K562 (cell line): Measurements from ENCODE around the gene BAD. TPM values are rescaled to one million over a fixed set of nuclear protein-coding genes. Genes with fewer than 3 reads are reported as not detected.

ENCODE experiments used
- ARHGAP35 ChIP-seq: fragments of 450-650 bp; IDR thresholded peaks from 2 replicates; pipeline ENCODE4 v1.6.1; 2018; ENCODE audit not compliant: partially characterized antibody
- BRD9 ChIP-seq: fragments of 450-650 bp; IDR thresholded peaks from 2 replicates; pipeline ENCODE4 v1.6.1; 2018; ENCODE audit warnings: low read depth; ENCODE audit not compliant: partially characterized antibody
- CCAR2 ChIP-seq: fragments of 200-400 bp; formaldehyde crosslinking; IDR thresholded peaks from 2 replicates; pipeline ENCODE4 v1.6.1; 2017; ENCODE audit warnings: mild to moderate bottlenecking, low read depth, low read length
- FOXJ3 ChIP-seq: sonication (generic); formaldehyde crosslinking; IDR thresholded peaks from 2 replicates; pipeline ENCODE4 v1.4.0; 2020; ENCODE audit warnings: mild to moderate bottlenecking, missing genetic modification reagents
- FOXP1 ChIP-seq: sonication (generic); formaldehyde crosslinking; IDR thresholded peaks from 2 replicates; pipeline ENCODE4 v1.8.0; 2022; ENCODE audit warnings: mild to moderate bottlenecking, missing genetic modification reagents
- HDAC2 ChIP-seq: fragments of 450-650 bp; IDR thresholded peaks from 2 replicates; pipeline ENCODE4 v1.6.1; 2016; ENCODE audit warnings: mild to moderate bottlenecking
- KDM4B ChIP-seq, 2 experiments: fragments of 450-650 bp in 1 of 2; sonication (generic) in 1 of 2; IDR thresholded peaks; 2 replicates each; pipeline ENCODE4 v1.6.1; 2016 to 2017; ENCODE audit warnings: borderline replicate concordance in 2 of 2, antibody characterized with exemption in 1 of 2, low read depth in 1 of 2, mild to moderate bottlenecking in 1 of 2
- KLF6 ChIP-seq: fragments of 250-450 bp; sonication (Bioruptor Pico); IDR thresholded peaks from 2 replicates; pipeline ENCODE4 v1.4.0; 2020; ENCODE audit warnings: mild to moderate bottlenecking, moderate library complexity, borderline replicate concordance
- NCOA2 ChIP-seq, 2 experiments: fragments of 450-650 bp; IDR thresholded peaks; 2 replicates each; pipeline ENCODE4 v1.6.1; 2018; ENCODE audit warnings: mild to moderate bottlenecking in 2 of 2, moderate library complexity in 1 of 2; ENCODE audit not compliant: partially characterized antibody in 2 of 2
- NFE2 ChIP-seq: IDR thresholded peaks from 2 replicates; pipeline ENCODE4 v1.6.1; 2014; ENCODE audit warnings: antibody characterized with exemption, low read depth
- NRF1 ChIP-seq, 2 experiments: fragments of 450-650 bp; IDR thresholded peaks in 1 of 2; conservative IDR thresholded peaks in 1 of 2; 2 replicates each; pipeline ENCODE4 v1.6.1; 2014; ENCODE audit warnings: mild to moderate bottlenecking in 2 of 2
- POLR2B ChIP-seq: fragments of 450-650 bp; IDR thresholded peaks from 2 replicates; pipeline ENCODE4 v1.6.1; 2018; ENCODE audit warnings: low read depth; ENCODE audit not compliant: partially characterized antibody
- POU5F1 ChIP-seq: fragments of 150-350 bp; IDR thresholded peaks from 2 replicates; pipeline ENCODE4 v1.6.1; 2014; ENCODE audit warnings: borderline replicate concordance, low read length, low read depth, mild to moderate bottlenecking; ENCODE audit not compliant: partially characterized antibody
- SAP30 ChIP-seq: fragments of 200-600 bp; sonication (generic); IDR thresholded peaks from 2 replicates; pipeline ENCODE4 v1.6.1; 2012; ENCODE audit warnings: borderline replicate concordance, low read depth, mild to moderate bottlenecking, moderate library complexity, low read length, control low read depth, inconsistent platforms; ENCODE audit not compliant: insufficient read depth, poor library complexity, severe bottlenecking
- SIX5 ChIP-seq, 2 experiments: IDR thresholded peaks; 2 replicates each; pipeline ENCODE4 v1.6.1; 2011; ENCODE audit warnings: low read length in 2 of 2, borderline replicate concordance in 1 of 2, low read depth in 1 of 2, mild to moderate bottlenecking in 1 of 2, moderate library complexity in 1 of 2; ENCODE audit not compliant: insufficient read depth in 1 of 2
- ZNF384 ChIP-seq: IDR thresholded peaks from 2 replicates; pipeline ENCODE4 v1.6.1; 2012; ENCODE audit warnings: low read depth, low read length, improper control_type of control experiment
- ZNF445 ChIP-seq: fragments of 250-450 bp; sonication (Bioruptor Pico); IDR thresholded peaks from 2 replicates; pipeline ENCODE4 v1.4.0; 2020; ENCODE audit warnings: low read depth, mild to moderate bottlenecking, moderate library complexity
- ZNF507 ChIP-seq: conservative IDR thresholded peaks from 2 replicates; pipeline ENCODE4 v1.6.1; 2017; ENCODE audit warnings: missing genetic modification characterization, missing compliant biosample characterization
- polyA plus RNA-seq, 8 experiments: library from polyadenylated mRNA; depleted of rRNA in 4 of 8; stranded (reverse) in 5 of 8; unstranded in 3 of 8; fragments of >200 nt; fragmentation: Nextera tagmentation in 2 of 8; fragmentation: Illumina TruSeq in 1 of 8; extraction: Ambion mirVana in 2 of 8; extraction: Trizol in 1 of 8; gene quantifications; 2 replicates each; pipeline versions ENCODE4 v1.2.1 to v1.2.3, GENCODE V29; 2011 to 2014; ENCODE audit warnings: inconsistent platforms in 1 of 8, missing spikeins in 1 of 8
- total RNA-seq, 7 experiments: library from RNA; depleted of rRNA in 6 of 7; stranded (reverse); fragments of >200 nt in 6 of 7; fragmentation: Illumina TruSeq in 2 of 7; extraction: Trizol in 2 of 7; gene quantifications; 2 replicates each; pipeline versions ENCODE4 v1.2.1 to v1.2.3, GENCODE V29; 2011 to 2021; ENCODE audit warnings: low replicate concordance in 1 of 7
- TF ChIP-seq, protein P1 (sequence below): fragments of 450-650 bp; formaldehyde crosslinking; IDR thresholded peaks from 2 replicates; pipeline ENCODE4 v1.4.0; 2020; ENCODE audit warnings: mild to moderate bottlenecking, moderate library complexity
- TF ChIP-seq, protein P2 (sequence below), 2 experiments: fragments of 450-650 bp; IDR thresholded peaks; 2 replicates each; pipeline ENCODE4 v1.6.1; 2016
- TF ChIP-seq, protein P3 (sequence below): fragments of 450-650 bp; IDR thresholded peaks from 2 replicates; pipeline ENCODE4 v1.6.1; 2018; ENCODE audit not compliant: partially characterized antibody

BAD gene
- total and polyA plus RNA-seq, 9 of the 15 experiments (the other 6 are each of a cell fraction or from before 2014, with no cell fraction given) = 0.61 to 45.6 (median 11.8) TPM

DNA sequence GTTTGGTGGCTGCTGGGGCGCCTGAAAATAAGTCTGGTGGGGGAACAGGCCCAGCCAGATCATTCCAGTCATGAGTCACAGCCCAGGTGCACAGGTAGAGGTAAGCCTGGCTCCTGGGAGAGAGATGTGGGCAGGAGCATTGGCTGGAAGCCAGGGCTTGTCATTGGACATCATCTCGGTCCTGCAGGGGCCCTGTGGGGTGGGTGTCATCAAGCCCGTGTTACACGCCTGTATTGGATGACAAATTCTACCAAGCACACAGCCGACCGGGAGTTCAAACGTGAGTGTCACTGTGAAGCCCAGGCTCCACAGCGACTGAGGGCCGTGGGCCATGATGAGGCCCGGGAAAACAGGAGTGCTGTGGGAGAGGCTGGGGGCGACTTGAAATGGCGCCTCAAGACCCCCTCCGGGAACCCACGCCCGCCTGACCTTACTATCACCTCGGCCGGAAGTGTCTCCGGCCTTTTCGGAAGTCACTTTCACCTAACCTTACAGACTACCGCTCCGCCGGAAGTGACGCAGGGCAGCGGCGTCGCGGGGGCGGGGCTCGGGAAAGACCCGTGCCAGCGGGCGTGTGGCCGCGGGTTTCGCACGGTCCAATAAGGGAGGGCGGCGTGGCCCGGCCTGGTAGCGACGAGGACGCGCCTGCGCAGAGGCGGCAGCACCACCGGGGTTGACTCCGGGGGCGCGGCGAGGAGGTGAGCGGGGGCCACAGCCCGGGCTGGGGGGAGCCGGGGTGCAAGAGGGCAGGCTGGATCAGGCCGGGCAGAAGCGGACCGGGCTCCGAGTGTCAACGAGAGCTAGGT lies 43.8 kb downstream of the BAD start, which contains the start of gene FKBP2 (continued):
- TF ChIP-seq SIX5 (IDR thresholded peaks at IDR 0.05; ENCODE audit: borderline replicate concordance in 1 of 2, insufficient read depth in 1 of 2, low read depth in 1 of 2, low read length in 2 of 2) = no peak
- peak; percentile 65 for TF ChIP-seq SAP30
- peak; percentile 98 for TF ChIP-seq NRF1 (conservative IDR thresholded peaks at IDR 0.05 in 1 of 2, IDR thresholded peaks at IDR 0.05 in 1 of 2)
- TF ChIP-seq, protein P1, sequence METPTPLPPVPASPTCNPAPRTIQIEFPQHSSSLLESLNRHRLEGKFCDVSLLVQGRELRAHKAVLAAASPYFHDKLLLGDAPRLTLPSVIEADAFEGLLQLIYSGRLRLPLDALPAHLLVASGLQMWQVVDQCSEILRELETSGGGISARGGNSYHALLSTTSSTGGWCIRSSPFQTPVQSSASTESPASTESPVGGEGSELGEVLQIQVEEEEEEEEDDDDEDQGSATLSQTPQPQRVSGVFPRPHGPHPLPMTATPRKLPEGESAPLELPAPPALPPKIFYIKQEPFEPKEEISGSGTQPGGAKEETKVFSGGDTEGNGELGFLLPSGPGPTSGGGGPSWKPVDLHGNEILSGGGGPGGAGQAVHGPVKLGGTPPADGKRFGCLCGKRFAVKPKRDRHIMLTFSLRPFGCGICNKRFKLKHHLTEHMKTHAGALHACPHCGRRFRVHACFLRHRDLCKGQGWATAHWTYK = peak; percentile 66; the same call in 1 of the 2 replicates
- TF ChIP-seq FOXJ3 (CRISPR knock-in tag) = no peak
- TF ChIP-seq BRD9 = peak; percentile 61
- TF ChIP-seq, protein P2, sequence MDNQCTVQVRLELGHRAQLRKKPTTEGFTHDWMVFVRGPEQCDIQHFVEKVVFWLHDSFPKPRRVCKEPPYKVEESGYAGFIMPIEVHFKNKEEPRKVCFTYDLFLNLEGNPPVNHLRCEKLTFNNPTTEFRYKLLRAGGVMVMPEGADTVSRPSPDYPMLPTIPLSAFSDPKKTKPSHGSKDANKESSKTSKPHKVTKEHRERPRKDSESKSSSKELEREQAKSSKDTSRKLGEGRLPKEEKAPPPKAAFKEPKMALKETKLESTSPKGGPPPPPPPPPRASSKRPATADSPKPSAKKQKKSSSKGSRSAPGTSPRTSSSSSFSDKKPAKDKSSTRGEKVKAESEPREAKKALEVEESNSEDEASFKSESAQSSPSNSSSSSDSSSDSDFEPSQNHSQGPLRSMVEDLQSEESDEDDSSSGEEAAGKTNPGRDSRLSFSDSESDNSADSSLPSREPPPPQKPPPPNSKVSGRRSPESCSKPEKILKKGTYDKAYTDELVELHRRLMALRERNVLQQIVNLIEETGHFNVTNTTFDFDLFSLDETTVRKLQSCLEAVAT (IDR thresholded peaks at IDR 0.05) = peak; percentile 27 to 45; a peak in 2 of 4 replicates
- no peak for TF ChIP-seq POU5F1
- no peak for TF ChIP-seq NFE2
- 0 out of 2 replicates have a peak, but pooled peaks have one; percentile 26 for TF ChIP-seq HDAC2
- peak in 1 of 2 experiments; percentile 77; a peak in 1 of 4 replicates for TF ChIP-seq KDM4B (IDR thresholded peaks at IDR 0.05; ENCODE audit: borderline replicate concordance in 2 of 2, low read depth in 1 of 2)
- TF ChIP-seq ZNF507 (tag) = no peak
- TF ChIP-seq, protein P3, sequence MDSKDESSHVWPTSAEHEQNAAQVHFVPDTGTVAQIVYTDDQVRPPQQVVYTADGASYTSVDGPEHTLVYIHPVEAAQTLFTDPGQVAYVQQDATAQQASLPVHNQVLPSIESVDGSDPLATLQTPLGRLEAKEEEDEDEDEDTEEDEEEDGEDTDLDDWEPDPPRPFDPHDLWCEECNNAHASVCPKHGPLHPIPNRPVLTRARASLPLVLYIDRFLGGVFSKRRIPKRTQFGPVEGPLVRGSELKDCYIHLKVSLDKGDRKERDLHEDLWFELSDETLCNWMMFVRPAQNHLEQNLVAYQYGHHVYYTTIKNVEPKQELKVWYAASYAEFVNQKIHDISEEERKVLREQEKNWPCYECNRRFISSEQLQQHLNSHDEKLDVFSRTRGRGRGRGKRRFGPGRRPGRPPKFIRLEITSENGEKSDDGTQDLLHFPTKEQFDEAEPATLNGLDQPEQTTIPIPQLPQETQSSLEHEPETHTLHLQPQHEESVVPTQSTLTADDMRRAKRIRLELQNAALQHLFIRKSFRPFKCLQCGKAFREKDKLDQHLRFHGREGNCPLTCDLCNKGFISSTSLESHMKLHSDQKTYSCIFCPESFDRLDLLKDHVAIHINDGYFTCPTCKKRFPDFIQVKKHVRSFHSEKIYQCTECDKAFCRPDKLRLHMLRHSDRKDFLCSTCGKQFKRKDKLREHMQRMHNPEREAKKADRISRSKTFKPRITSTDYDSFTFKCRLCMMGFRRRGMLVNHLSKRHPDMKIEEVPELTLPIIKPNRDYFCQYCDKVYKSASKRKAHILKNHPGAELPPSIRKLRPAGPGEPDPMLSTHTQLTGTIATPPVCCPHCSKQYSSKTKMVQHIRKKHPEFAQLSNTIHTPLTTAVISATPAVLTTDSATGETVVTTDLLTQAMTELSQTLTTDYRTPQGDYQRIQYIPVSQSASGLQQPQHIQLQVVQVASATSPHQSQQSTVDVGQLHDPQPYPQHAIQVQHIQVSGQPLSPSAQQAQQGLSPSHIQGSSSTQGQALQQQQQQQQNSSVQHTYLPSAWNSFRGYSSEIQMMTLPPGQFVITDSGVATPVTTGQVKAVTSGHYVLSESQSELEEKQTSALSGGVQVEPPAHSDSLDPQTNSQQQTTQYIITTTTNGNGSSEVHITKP = no peak
- no peak for TF ChIP-seq CCAR2
- TF ChIP-seq ARHGAP35 = no peak
- TF ChIP-seq ZNF384 = no peak
- peak; percentile 96 for TF ChIP-seq POLR2B
- TF ChIP-seq ZNF445 (CRISPR knock-in tag) = no peak
- no peak for TF ChIP-seq NCOA2 (IDR thresholded peaks at IDR 0.05; ENCODE audit: partially characterized antibody in 2 of 2)
- no peak for TF ChIP-seq KLF6 (CRISPR knock-in tag)
- no peak for TF ChIP-seq FOXP1 (CRISPR knock-in tag)
